NB4 (cell line): Measurements from ENCODE around the gene TRIM31.

ENCODE experiments used
- MYC ChIP-seq: IDR thresholded peaks from 2 replicates; pipeline ENCODE4 v1.6.1; 2011; ENCODE audit warnings: low read depth, low read length
- TF ChIP-seq, protein P1 (sequence below): IDR thresholded peaks from one replicate; pipeline ENCODE4 v1.5.1; 2012; ENCODE audit warnings: low read depth, low read length

DNA sequence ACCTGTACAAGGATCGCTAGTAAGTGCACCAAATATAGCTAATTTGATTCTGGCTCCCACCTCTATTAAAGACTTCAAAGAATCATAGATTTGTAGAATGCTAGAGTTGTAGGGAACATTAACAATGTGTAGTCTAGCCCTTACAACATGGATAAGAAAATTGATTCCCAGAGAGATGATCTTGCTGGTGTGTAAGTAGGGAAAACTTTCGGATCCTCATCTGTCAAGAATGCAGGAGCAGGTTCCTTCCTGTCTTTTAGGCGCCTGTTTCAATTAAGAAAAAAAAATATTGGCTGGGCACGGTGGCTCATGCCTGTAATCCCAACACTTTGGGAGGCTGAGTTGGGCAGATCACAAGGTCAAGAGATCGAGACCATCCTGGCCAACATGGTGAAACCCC, 25.0 kb downstream of the TRIM31 start:
- TF ChIP-seq MYC, result no peak
- TF ChIP-seq, protein P1, sequence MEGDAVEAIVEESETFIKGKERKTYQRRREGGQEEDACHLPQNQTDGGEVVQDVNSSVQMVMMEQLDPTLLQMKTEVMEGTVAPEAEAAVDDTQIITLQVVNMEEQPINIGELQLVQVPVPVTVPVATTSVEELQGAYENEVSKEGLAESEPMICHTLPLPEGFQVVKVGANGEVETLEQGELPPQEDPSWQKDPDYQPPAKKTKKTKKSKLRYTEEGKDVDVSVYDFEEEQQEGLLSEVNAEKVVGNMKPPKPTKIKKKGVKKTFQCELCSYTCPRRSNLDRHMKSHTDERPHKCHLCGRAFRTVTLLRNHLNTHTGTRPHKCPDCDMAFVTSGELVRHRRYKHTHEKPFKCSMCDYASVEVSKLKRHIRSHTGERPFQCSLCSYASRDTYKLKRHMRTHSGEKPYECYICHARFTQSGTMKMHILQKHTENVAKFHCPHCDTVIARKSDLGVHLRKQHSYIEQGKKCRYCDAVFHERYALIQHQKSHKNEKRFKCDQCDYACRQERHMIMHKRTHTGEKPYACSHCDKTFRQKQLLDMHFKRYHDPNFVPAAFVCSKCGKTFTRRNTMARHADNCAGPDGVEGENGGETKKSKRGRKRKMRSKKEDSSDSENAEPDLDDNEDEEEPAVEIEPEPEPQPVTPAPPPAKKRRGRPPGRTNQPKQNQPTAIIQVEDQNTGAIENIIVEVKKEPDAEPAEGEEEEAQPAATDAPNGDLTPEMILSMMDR, result no peak
